ENCODE data around the gene DRC1. TPM values are rescaled to one million over a fixed set of nuclear protein-coding genes. Genes with fewer than 3 reads are reported as not detected.

Gene DRC1
- total RNA-seq, 1 experiment from 2014 or later, result not detected

DNA sequence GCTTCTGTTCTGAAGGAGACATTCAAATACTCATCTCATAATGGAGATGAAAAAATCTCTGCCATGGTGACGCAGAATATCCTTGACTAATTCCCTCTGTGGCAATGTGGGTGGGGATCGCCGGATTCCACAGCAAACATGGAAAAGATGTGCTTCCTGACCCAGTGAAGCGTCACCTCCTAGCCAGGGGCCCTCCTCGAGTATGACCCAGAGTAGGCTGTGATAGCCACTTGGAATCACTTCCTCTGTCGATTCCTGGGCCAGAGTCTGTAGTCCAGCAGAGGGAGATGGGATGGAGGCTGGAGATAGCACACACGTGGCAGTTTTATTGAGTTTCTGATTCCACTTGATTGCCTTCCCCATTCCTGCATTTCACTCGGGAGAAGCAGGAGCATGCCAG is 36.8 kb downstream of the DRC1 start:
- Histone ChIP-seq H2AFZ (ENCODE audit: low read length) (no peak overlapping the region), H3K23me2 (ENCODE audit: insufficient read length, low read depth, low read length, poor library complexity, severe bottlenecking) (peaks cover 2% of the 10 kb centered on the region), H3K4me1 (ENCODE audit: insufficient read depth, low read length) (no peaks in the 10 kb centered on the region), H3K79me2 (ENCODE audit: insufficient read depth, low read length) (no peaks in the 10 kb centered on the region), H4K20me1 (ENCODE audit: control insufficient read depth, insufficient read depth, insufficient read length) (no peaks in the 10 kb centered on the region), H4K91ac (ENCODE audit: insufficient read length, low read depth, low read length) (no peak overlapping the region), H2AK5ac (ENCODE audit: insufficient read length, low read length) (no peak overlapping the region), H2BK5ac (ENCODE audit: insufficient read length, low read length) (no peak overlapping the region), H3K9me3 (ENCODE audit: control insufficient read depth, low read depth, low read length) (no peaks in the 10 kb centered on the region), H3K27me3 (ENCODE audit: insufficient read depth, low read length) (no peaks in the 10 kb centered on the region), H3K4me2 (ENCODE audit: insufficient read depth, insufficient read length, low read length) (no peak overlapping the region), H2BK12ac (ENCODE audit: insufficient read length, low read depth, low read length) (no peak overlapping the region), H3K18ac (ENCODE audit: insufficient read length, low read depth, low read length) (no peak overlapping the region), H3K79me1 (ENCODE audit: insufficient read depth, low read depth, low read length, poor library complexity, severe bottlenecking) (no peaks in the 10 kb centered on the region), H3K9ac (ENCODE audit: extremely low read depth, insufficient read length, low read length) (no peak overlapping the region), H3T11ph (ENCODE audit: low read length) (no peak overlapping the region), H3K4ac (ENCODE audit: low read depth, low read length) (no peak overlapping the region), H2BK120ac (ENCODE audit: low read depth, low read length, poor library complexity, severe bottlenecking) (no peak overlapping the region), H3K56ac (ENCODE audit: insufficient read length, low read depth, low read length) (no peak overlapping the region), H4K5ac (ENCODE audit: insufficient read length, low read depth, low read length) (no peak overlapping the region), H3K23ac (ENCODE audit: insufficient read length, low read depth, low read length) (no peak overlapping the region), H2BK15ac (ENCODE audit: low read depth, low read length) (no peak overlapping the region), H3K14ac (ENCODE audit: insufficient read depth, low read length) (no peak overlapping the region), H2BK20ac (ENCODE audit: low read depth, low read length, poor library complexity, severe bottlenecking) (no peak overlapping the region), H3K27ac (ENCODE audit: insufficient read length, low read depth, low read length) (no peak overlapping the region), H4K8ac (replicated peaks; ENCODE audit: insufficient read length, low read depth, low read length) (no peak overlapping the region)
- H3K36me3 Mint-ChIP-seq (ENCODE audit: insufficient read depth in 1 of 3, low read depth in 3 of 3), result no peaks in the 10 kb centered on the region
- no peak for DNase-seq
- no peaks in the 10 kb centered on the region for H3K9me3 Mint-ChIP-seq
- H3K27ac Mint-ChIP-seq, result no peak overlapping the region
- TF ChIP-seq, protein P1, sequence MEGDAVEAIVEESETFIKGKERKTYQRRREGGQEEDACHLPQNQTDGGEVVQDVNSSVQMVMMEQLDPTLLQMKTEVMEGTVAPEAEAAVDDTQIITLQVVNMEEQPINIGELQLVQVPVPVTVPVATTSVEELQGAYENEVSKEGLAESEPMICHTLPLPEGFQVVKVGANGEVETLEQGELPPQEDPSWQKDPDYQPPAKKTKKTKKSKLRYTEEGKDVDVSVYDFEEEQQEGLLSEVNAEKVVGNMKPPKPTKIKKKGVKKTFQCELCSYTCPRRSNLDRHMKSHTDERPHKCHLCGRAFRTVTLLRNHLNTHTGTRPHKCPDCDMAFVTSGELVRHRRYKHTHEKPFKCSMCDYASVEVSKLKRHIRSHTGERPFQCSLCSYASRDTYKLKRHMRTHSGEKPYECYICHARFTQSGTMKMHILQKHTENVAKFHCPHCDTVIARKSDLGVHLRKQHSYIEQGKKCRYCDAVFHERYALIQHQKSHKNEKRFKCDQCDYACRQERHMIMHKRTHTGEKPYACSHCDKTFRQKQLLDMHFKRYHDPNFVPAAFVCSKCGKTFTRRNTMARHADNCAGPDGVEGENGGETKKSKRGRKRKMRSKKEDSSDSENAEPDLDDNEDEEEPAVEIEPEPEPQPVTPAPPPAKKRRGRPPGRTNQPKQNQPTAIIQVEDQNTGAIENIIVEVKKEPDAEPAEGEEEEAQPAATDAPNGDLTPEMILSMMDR (conservative IDR thresholded peaks at IDR 0.05), result no peak; the same call in 2 of the 3 replicates
- H3K27me3 Mint-ChIP-seq (ENCODE audit: low read depth), result peaks cover 1% of the 10 kb centered on the region; the same call in 1 of the 2 replicates
- no CpG with 5 or more reads among the region's 8 CpGs for WGBS (ENCODE audit: extremely low coverage, insufficient read length, low lambda C conversion rate)
- H3K4me1 Mint-ChIP-seq, result no peaks in the 10 kb centered on the region
- H3K4me3 Mint-ChIP-seq, result no peak overlapping the region
